MM.1S (cell line): ENCODE data around the gene DIPK1C.

Source experiments
- DNase-seq: peaks from one replicate; pipeline ENCODE4 v3.0.0-alpha.2; 2015
- H2AFZ ChIP-seq: fragments of 300-600 bp; sonication (generic); 2 replicates; pipeline ENCODE4 v1.6.0; 2016; ENCODE audit warnings: antibody characterized with exemption, low read length
- H3F3A ChIP-seq: fragments of 300-600 bp; sonication (generic); 2 replicates; pipeline ENCODE4 v1.6.1; 2016; ENCODE audit warnings: mild to moderate bottlenecking, antibody characterized with exemption, low read length, moderate library complexity, mixed read lengths; ENCODE audit not compliant: insufficient read depth
- H3K27ac ChIP-seq: fragments of 300-600 bp; sonication (generic); 2 replicates; pipeline ENCODE4 v1.5.1; 2016; ENCODE audit warnings: mild to moderate bottlenecking, low read length
- H3K27me3 ChIP-seq: fragments of 300-600 bp; sonication (generic); replicated peaks from 2 replicates; pipeline ENCODE4 v1.6.0; 2016; ENCODE audit warnings: low read length; ENCODE audit not compliant: insufficient read depth
- H3K36me3 ChIP-seq: fragments of 300-600 bp; sonication (generic); replicated peaks from 2 replicates; pipeline ENCODE4 v1.6.1; 2016; ENCODE audit warnings: mild to moderate bottlenecking, low read length, mixed read lengths; ENCODE audit not compliant: insufficient read depth
- H3K4me1 ChIP-seq: fragments of 300-600 bp; sonication (generic); 2 replicates; pipeline ENCODE4 v1.6.1; 2016; ENCODE audit warnings: low read length, mixed read lengths
- H3K4me2 ChIP-seq: fragments of 300-600 bp; sonication (generic); 2 replicates; pipeline ENCODE4 v1.6.0; 2016; ENCODE audit warnings: low read depth, low read length
- H3K4me3 ChIP-seq: fragments of 300-600 bp; sonication (generic); 2 replicates; pipeline ENCODE4 v1.5.1; 2016; ENCODE audit warnings: low read length, mixed read lengths
- H3K79me2 ChIP-seq: fragments of 300-600 bp; sonication (generic); 2 replicates; pipeline ENCODE4 v1.6.1; 2016; ENCODE audit warnings: mixed run types, low read length, mixed read lengths
- H3K9ac ChIP-seq: fragments of 300-600 bp; sonication (generic); 2 replicates; pipeline ENCODE4 v1.6.1; 2016; ENCODE audit warnings: low read length, mixed read lengths
- H3K9me2 ChIP-seq: fragments of 300-600 bp; sonication (generic); replicated peaks from 2 replicates; pipeline ENCODE4 v1.6.1; 2016; ENCODE audit warnings: mild to moderate bottlenecking, low read length, mixed read lengths; ENCODE audit not compliant: insufficient read depth
- H3K9me3 ChIP-seq: fragments of 300-600 bp; sonication (generic); replicated peaks from 2 replicates; pipeline ENCODE4 v1.6.1; 2016; ENCODE audit warnings: mild to moderate bottlenecking, low read length, mixed read lengths; ENCODE audit not compliant: insufficient read depth
- H4K20me1 ChIP-seq: fragments of 300-600 bp; sonication (generic); 2 replicates; pipeline ENCODE4 v1.6.1; 2016; ENCODE audit warnings: mild to moderate bottlenecking, low read length, moderate library complexity, mixed read lengths; ENCODE audit not compliant: insufficient read depth
- CTCF ChIP-seq: fragments of 300-600 bp; sonication (generic); IDR thresholded peaks from 2 replicates; pipeline ENCODE4 v1.5.1; 2016; ENCODE audit warnings: antibody characterized with exemption, low read length, mixed read lengths
- EZH2 ChIP-seq: fragments of 300-600 bp; sonication (generic); optimal IDR thresholded peaks from 2 replicates; pipeline ENCODE3; 2017; ENCODE audit warnings: low read depth, mild to moderate bottlenecking, antibody characterized with exemption, low read length, mixed read lengths
- EZH2phosphoT487 ChIP-seq: fragments of 300-600 bp; sonication (generic); IDR thresholded peaks from 2 replicates; pipeline ENCODE4 v1.6.1; 2018; ENCODE audit warnings: antibody characterized with exemption, low read length

Gene DIPK1C

GRCh38 chr18:74468547-74469061, 11.5 kb upstream of the DIPK1C start:
- H3K79me2 ChIP-seq, result no peaks in the 10 kb centered on the region
- H3K9me2 ChIP-seq, result no peaks in the 10 kb centered on the region
- no peaks in the 10 kb centered on the region for H4K20me1 ChIP-seq
- no peak overlapping the region for H3K27ac ChIP-seq
- H3K9ac ChIP-seq, result no peak overlapping the region
- no peaks in the 10 kb centered on the region for H3F3A ChIP-seq
- H3K9me3 ChIP-seq, result no peaks in the 10 kb centered on the region
- no peaks in the 10 kb centered on the region for H3K36me3 ChIP-seq
- no peak for DNase-seq
- no peak overlapping the region for H3K4me2 ChIP-seq
- no peak overlapping the region for H2AFZ ChIP-seq
- H3K4me3 ChIP-seq, result no peak overlapping the region
- no peak for TF ChIP-seq EZH2
- TF ChIP-seq EZH2phosphoT487, result no peak
- no peak for TF ChIP-seq CTCF
- H3K27me3 ChIP-seq, result no peaks in the 10 kb centered on the region
- H3K4me1 ChIP-seq, result no peaks in the 10 kb centered on the region

- Histone ChIP-seq H2AFZ (no peak overlapping the region), H3K9me2 (no peaks in the 10 kb centered on the region), H3K27ac (no peak overlapping the region), H3K9ac (no peak overlapping the region), H3K9me3 (no peaks in the 10 kb centered on the region), H3K4me3 (no peak overlapping the region), H3K4me2 (no peak overlapping the region), H3K36me3 (no peaks in the 10 kb centered on the region), H3K27me3 (no peaks in the 10 kb centered on the region), H3F3A (no peaks in the 10 kb centered on the region), H3K4me1 (no peaks in the 10 kb centered on the region), H3K79me2 (no peaks in the 10 kb centered on the region), H4K20me1 (no peaks in the 10 kb centered on the region)
- DNase-seq, result no peak
- no peak for TF ChIP-seq CTCF
- TF ChIP-seq EZH2phosphoT487, result no peak
- no peak for TF ChIP-seq EZH2
Measured at GRCh38 chr18:74465775-74466174, 8.7 kb upstream of the DIPK1C start.

- H3K27ac ChIP-seq, result no peak overlapping the region
- no peaks in the 10 kb centered on the region for H3K4me1 ChIP-seq
- H3F3A ChIP-seq, result no peaks in the 10 kb centered on the region
- H3K9ac ChIP-seq, result no peak overlapping the region
- no peaks in the 10 kb centered on the region for H3K36me3 ChIP-seq
- no peaks in the 10 kb centered on the region for H3K79me2 ChIP-seq
- H3K27me3 ChIP-seq, result no peaks in the 10 kb centered on the region
- no peak for TF ChIP-seq EZH2
- no peak for TF ChIP-seq CTCF
- TF ChIP-seq EZH2phosphoT487, result no peak
- no peak overlapping the region for H2AFZ ChIP-seq
- no peak for DNase-seq
- no peak overlapping the region for H3K4me2 ChIP-seq
- no peaks in the 10 kb centered on the region for H3K9me2 ChIP-seq
- no peak overlapping the region for H3K4me3 ChIP-seq
- H3K9me3 ChIP-seq, result no peaks in the 10 kb centered on the region
- H4K20me1 ChIP-seq, result no peaks in the 10 kb centered on the region
Measured at GRCh38 chr18:74463983-74464382, 6.9 kb upstream of the DIPK1C start.
